ENCODE results near the gene GBX1.

DNA sequence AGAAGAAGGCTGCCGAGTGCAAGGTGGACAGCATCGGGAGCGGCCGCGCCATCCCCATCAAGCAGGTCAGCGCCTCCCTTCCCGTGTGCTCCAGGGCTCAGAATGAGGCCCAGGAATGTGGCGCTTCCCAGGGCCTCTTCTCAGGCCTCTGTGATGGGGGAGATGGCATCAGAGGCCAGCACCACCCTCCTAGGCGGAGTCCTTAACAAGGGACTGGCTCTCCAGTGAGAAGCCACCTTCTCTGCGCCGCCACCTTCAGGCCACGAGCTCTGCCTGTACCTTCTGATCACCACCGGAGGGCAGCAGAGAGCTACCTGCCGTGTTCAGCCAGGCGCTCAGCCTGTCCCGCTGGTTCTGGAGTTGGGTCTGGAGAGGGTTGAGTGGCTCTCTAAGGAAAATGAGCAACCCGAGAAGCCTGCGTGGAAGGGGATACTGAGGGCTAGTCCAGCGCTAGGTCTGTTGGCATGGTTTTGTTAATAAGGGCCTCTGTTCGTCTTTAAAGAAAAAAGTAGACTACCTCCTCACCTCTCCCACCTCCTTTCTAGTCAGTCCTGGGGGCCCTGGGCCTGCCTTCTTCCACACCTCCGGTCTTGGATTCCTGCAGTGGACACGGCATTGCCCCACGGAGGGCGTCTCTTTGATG lies 43.6 kb downstream of the GBX1 start:
- no peak for TF ChIP-seq FOXM1 (IDR thresholded peaks at IDR 0.05; ENCODE audit: borderline replicate concordance)
- no peak for TF ChIP-seq SP1 (IDR thresholded peaks at IDR 0.05)
- TF ChIP-seq ARNT (IDR thresholded peaks at IDR 0.05) = peak; percentile 45; the same call in 1 of the 2 replicates
- no peak for TF ChIP-seq SUZ12 (IDR thresholded peaks at IDR 0.05)
- no peak for TF ChIP-seq BHLHE40 (IDR thresholded peaks at IDR 0.05; ENCODE audit: borderline replicate concordance)
- no peak for TF ChIP-seq FOXA1 (IDR thresholded peaks at IDR 0.05)
- no peak for TF ChIP-seq L3MBTL2 (conservative IDR thresholded peaks at IDR 0.05)
- no peak for TF ChIP-seq TARDBP (IDR thresholded peaks at IDR 0.05)
- TF ChIP-seq, protein P1, sequence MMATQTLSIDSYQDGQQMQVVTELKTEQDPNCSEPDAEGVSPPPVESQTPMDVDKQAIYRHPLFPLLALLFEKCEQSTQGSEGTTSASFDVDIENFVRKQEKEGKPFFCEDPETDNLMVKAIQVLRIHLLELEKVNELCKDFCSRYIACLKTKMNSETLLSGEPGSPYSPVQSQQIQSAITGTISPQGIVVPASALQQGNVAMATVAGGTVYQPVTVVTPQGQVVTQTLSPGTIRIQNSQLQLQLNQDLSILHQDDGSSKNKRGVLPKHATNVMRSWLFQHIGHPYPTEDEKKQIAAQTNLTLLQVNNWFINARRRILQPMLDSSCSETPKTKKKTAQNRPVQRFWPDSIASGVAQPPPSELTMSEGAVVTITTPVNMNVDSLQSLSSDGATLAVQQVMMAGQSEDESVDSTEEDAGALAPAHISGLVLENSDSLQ (IDR thresholded peaks at IDR 0.05) = no peak
- TF ChIP-seq NFRKB (IDR thresholded peaks at IDR 0.05) = no peak
- no peak for TF ChIP-seq CTBP1 (IDR thresholded peaks at IDR 0.05; ENCODE audit: borderline replicate concordance)

Measured in HEK293T (cell line).